Suppressor macrophage treated with lipopolysaccharide for 1 hour (primary cell): Measurements from ENCODE around the gene ST8SIA5.
"Not testable (repeated sequence)": the region's sequence is repeated elsewhere in the genome, so short reads cannot be mapped to it uniquely, and the experiment has no call there.

Experiments used
- DNase-seq, 3 donors: peaks; one replicate each; pipeline ENCODE4 v3.0.0-alpha.2; 2020 to 2022

Gene ST8SIA5

GRCh38 chr18:46756559-46757201, at the start of gene ST8SIA5:
TSS of gene ST8SIA5 (minus strand) at chr18:46757053. CDS start at chr18:46756508, 545 bp downstream.
- DNase-seq, result peak in 1 of 3 donors; percentile 31

- not testable (repeated sequence) for DNase-seq
These were observed 39.1 kb upstream of the ST8SIA5 start for GRCh38 chr18:46795945-46796344.

GRCh38 chr18:46794607-46795006, 37.8 kb upstream of the ST8SIA5 start:
- no peak for DNase-seq

- DNase-seq, result no peak
These were observed 36.7 kb upstream of the ST8SIA5 start for GRCh38 chr18:46793565-46793964.

GRCh38 chr18:46789088-46789487, 32.2 kb upstream of the ST8SIA5 start:
- no peak for DNase-seq

GRCh38 chr18:46787674-46788073, 30.8 kb upstream of the ST8SIA5 start:
- no peak for DNase-seq

GRCh38 chr18:46772357-46772756, 15.5 kb upstream of the ST8SIA5 start:
- peak in 1 of 3 donors; percentile 27 for DNase-seq

GRCh38 chr18:46771141-46771540, 14.3 kb upstream of the ST8SIA5 start:
- no peak for DNase-seq

- DNase-seq, result no peak
These were observed 13.9 kb upstream of the ST8SIA5 start for GRCh38 chr18:46770708-46771107.

- no peak for DNase-seq
These were observed 11.5 kb upstream of the ST8SIA5 start for GRCh38 chr18:46768166-46768921.

- no peak for DNase-seq
These were observed 10.4 kb upstream of the ST8SIA5 start for GRCh38 chr18:46767217-46767616.

- DNase-seq, result no peak
These were observed 7.7 kb upstream of the ST8SIA5 start for GRCh38 chr18:46764586-46764985.

GRCh38 chr18:46761059-46761769, 4.4 kb upstream of the ST8SIA5 start:
- DNase-seq, result no peak

- DNase-seq, result no peak
These were observed 3.0 kb upstream of the ST8SIA5 start for GRCh38 chr18:46759890-46760289.

- no peak for DNase-seq
These were observed 761 bp downstream of the ST8SIA5 start for GRCh38 chr18:46756025-46756558.

- peak in 2 of 3 donors; percentile 21 to 34 for DNase-seq
These were observed 1.4 kb downstream of the ST8SIA5 start for GRCh38 chr18:46755315-46756024.

GRCh38 chr18:46754661-46755292, 2.1 kb downstream of the ST8SIA5 start:
- DNase-seq, result no peak

- DNase-seq, result peak; percentile 38 to 66 (median 43)
These were observed 2.7 kb downstream of the ST8SIA5 start for GRCh38 chr18:46754188-46754587.

- DNase-seq, result no peak
These were observed 5.0 kb downstream of the ST8SIA5 start for GRCh38 chr18:46751882-46752281.

- no peak for DNase-seq
These were observed 6.2 kb downstream of the ST8SIA5 start for GRCh38 chr18:46750626-46751025.

- no peak for DNase-seq
These were observed 8.4 kb downstream of the ST8SIA5 start for GRCh38 chr18:46748466-46748865.

- no peak for DNase-seq
These were observed 16.8 kb downstream of the ST8SIA5 start for GRCh38 chr18:46740046-46740445.
